Measurements from ENCODE around the gene THADA. TPM values are rescaled to one million over a fixed set of nuclear protein-coding genes. Genes with fewer than 3 reads are reported as not detected.

Gene THADA
- total RNA-seq, 2 experiments from 2014 or later, result 26.2 to 32.2 TPM

GRCh38 chr2:43258547-43259156 lies 337.2 kb downstream of the THADA start:
- Mint-ChIP-seq H3K4me1 (no peaks in the 10 kb centered on the region), H3K27me3 (no peaks in the 10 kb centered on the region), H3K4me3 (no peak overlapping the region), H3K27ac (no peak overlapping the region), H3K9me3 (no peaks in the 10 kb centered on the region), H3K36me3 (ENCODE audit: low read depth) (no peaks in the 10 kb centered on the region)
- no peak for DNase-seq
- POLR2A ChIA-PET, result no interaction called here
- CTCF ChIA-PET, result interaction anchor here (1.4 kb wide), 1 partner anchor 13 kb away, joined by 6 read pairs; no protein-coding TSS in a partner anchor

- Mint-ChIP-seq H3K4me1 (no peaks in the 10 kb centered on the region), H3K36me3 (ENCODE audit: low read depth) (no peaks in the 10 kb centered on the region), H3K27ac (no peak overlapping the region), H3K9me3 (no peaks in the 10 kb centered on the region), H3K4me3 (no peak overlapping the region), H3K27me3 (no peaks in the 10 kb centered on the region)
- no peak for DNase-seq
- CTCF ChIA-PET, result interaction anchor here (1.6 kb wide), 1 partner anchor 10 kb away, joined by 4 read pairs; no protein-coding TSS in a partner anchor
- POLR2A ChIA-PET, result no interaction called here
These were observed 340.4 kb downstream of the THADA start for GRCh38 chr2:43255296-43255910.

GRCh38 chr2:43254331-43254730 lies 341.5 kb downstream of the THADA start:
- no peak overlapping the region for H3K27ac Mint-ChIP-seq
- H3K4me1 Mint-ChIP-seq, result no peaks in the 10 kb centered on the region
- no peaks in the 10 kb centered on the region for H3K9me3 Mint-ChIP-seq
- H3K4me3 Mint-ChIP-seq, result no peak overlapping the region
- DNase-seq, result no peak
- POLR2A ChIA-PET, result no interaction called here
- H3K36me3 Mint-ChIP-seq (ENCODE audit: low read depth), result no peaks in the 10 kb centered on the region
- H3K27me3 Mint-ChIP-seq, result no peaks in the 10 kb centered on the region
- CTCF ChIA-PET, result interaction anchor here (1.6 kb wide), 1 partner anchor 9 kb away, joined by 4 read pairs; no protein-coding TSS in a partner anchor

GRCh38 chr2:43251171-43251731 lies 344.6 kb downstream of the THADA start:
- Mint-ChIP-seq H3K4me3 (no peak overlapping the region), H3K4me1 (no peaks in the 10 kb centered on the region), H3K27me3 (no peaks in the 10 kb centered on the region), H3K27ac (no peak overlapping the region), H3K9me3 (no peaks in the 10 kb centered on the region), H3K36me3 (ENCODE audit: low read depth) (no peaks in the 10 kb centered on the region)
- ChIA-PET CTCF (no interaction called here), POLR2A (no interaction called here)
- no peak for DNase-seq

GRCh38 chr2:43250015-43250414 lies 345.8 kb downstream of the THADA start:
- H3K9me3 Mint-ChIP-seq, result no peaks in the 10 kb centered on the region
- H3K27me3 Mint-ChIP-seq, result no peaks in the 10 kb centered on the region
- ChIA-PET POLR2A (no interaction called here), CTCF (no interaction called here)
- H3K4me1 Mint-ChIP-seq, result no peaks in the 10 kb centered on the region
- H3K36me3 Mint-ChIP-seq (ENCODE audit: low read depth), result no peaks in the 10 kb centered on the region
- H3K4me3 Mint-ChIP-seq, result no peak overlapping the region
- DNase-seq, result no peak
- H3K27ac Mint-ChIP-seq, result no peak overlapping the region

GRCh38 chr2:43248621-43249020 lies 347.2 kb downstream of the THADA start:
- CTCF ChIA-PET, result no interaction called here
- Mint-ChIP-seq H3K27ac (no peak overlapping the region), H3K9me3 (no peaks in the 10 kb centered on the region), H3K36me3 (ENCODE audit: low read depth) (no peaks in the 10 kb centered on the region), H3K27me3 (no peaks in the 10 kb centered on the region), H3K4me3 (no peak overlapping the region), H3K4me1 (no peaks in the 10 kb centered on the region)
- no peak for DNase-seq
- POLR2A ChIA-PET, result no interaction called here

GRCh38 chr2:43246641-43247040 lies 349.2 kb downstream of the THADA start:
- Mint-ChIP-seq H3K27me3 (no peaks in the 10 kb centered on the region), H3K4me3 (no peak overlapping the region), H3K27ac (no peak overlapping the region), H3K4me1 (no peaks in the 10 kb centered on the region), H3K9me3 (no peaks in the 10 kb centered on the region), H3K36me3 (ENCODE audit: low read depth) (no peaks in the 10 kb centered on the region)
- POLR2A ChIA-PET, result no interaction called here
- CTCF ChIA-PET, result interaction anchor here (4.5 kb wide), 1 partner anchor 17 kb away, joined by 18 read pairs; no protein-coding TSS in a partner anchor
- DNase-seq, result no peak

- peaks cover 12% of the 10 kb centered on the region for H3K4me1 Mint-ChIP-seq
- peaks cover 1% of the 10 kb centered on the region for H3K36me3 Mint-ChIP-seq (ENCODE audit: low read depth)
- no peak overlapping the region for H3K27ac Mint-ChIP-seq
- ChIA-PET POLR2A (no interaction called here), CTCF (interaction anchor here (0.9 to 1.2 kb wide), 2 partner anchors 175 to 413 kb away, joined by 3 to 5 read pairs; no protein-coding TSS in a partner anchor)
- H3K9me3 Mint-ChIP-seq, result no peaks in the 10 kb centered on the region
- no peaks in the 10 kb centered on the region for H3K27me3 Mint-ChIP-seq
- H3K4me3 Mint-ChIP-seq, result no peak overlapping the region
- DNase-seq, result no peak
These were observed 354.3 kb downstream of the THADA start for GRCh38 chr2:43241558-43241957.

GRCh38 chr2:43240766-43241150 lies 355.1 kb downstream of the THADA start:
- POLR2A ChIA-PET, result no interaction called here
- H3K36me3 Mint-ChIP-seq (ENCODE audit: low read depth), result peaks cover 1% of the 10 kb centered on the region
- no peaks in the 10 kb centered on the region for H3K9me3 Mint-ChIP-seq
- H3K27me3 Mint-ChIP-seq, result no peaks in the 10 kb centered on the region
- DNase-seq, result no peak
- CTCF ChIA-PET, result interaction anchor here (0.5 to 1.6 kb wide), 7 partner anchors 12 to 460 kb away, joined by 3 to 7 read pairs (median 4); no protein-coding TSS in a partner anchor
- no peak overlapping the region for H3K27ac Mint-ChIP-seq
- peaks cover 12% of the 10 kb centered on the region for H3K4me1 Mint-ChIP-seq
- no peak overlapping the region for H3K4me3 Mint-ChIP-seq

- POLR2A ChIA-PET, result no interaction called here
- Mint-ChIP-seq H3K27ac (peak overlapping the region; percentile 10), H3K4me3 (no peak overlapping the region), H3K27me3 (no peaks in the 10 kb centered on the region), H3K9me3 (no peaks in the 10 kb centered on the region), H3K36me3 (ENCODE audit: low read depth) (peaks cover 1% of the 10 kb centered on the region), H3K4me1 (peaks cover 12% of the 10 kb centered on the region)
- CTCF ChIA-PET, result interaction anchor here (0.8 to 1.6 kb wide), 5 partner anchors 11 to 412 kb away, joined by 3 to 7 read pairs (median 4); no protein-coding TSS in a partner anchor
- DNase-seq, result no peak
These were observed 355.7 kb downstream of the THADA start for GRCh38 chr2:43239981-43240765.

GRCh38 chr2:43238813-43239212 lies 357.0 kb downstream of the THADA start:
- Mint-ChIP-seq H3K4me3 (no peak overlapping the region), H3K4me1 (peaks cover 12% of the 10 kb centered on the region), H3K36me3 (ENCODE audit: low read depth) (peaks cover 1% of the 10 kb centered on the region), H3K9me3 (no peaks in the 10 kb centered on the region), H3K27ac (no peak overlapping the region), H3K27me3 (no peaks in the 10 kb centered on the region)
- no peak for DNase-seq
- ChIA-PET POLR2A (no interaction called here), CTCF (interaction anchor here (0.6 to 1.0 kb wide), 2 partner anchors 10 to 451 kb away, joined by 3 read pairs; no protein-coding TSS in a partner anchor)

GRCh38 chr2:43238176-43238575 lies 357.7 kb downstream of the THADA start:
- Mint-ChIP-seq H3K27ac (peak overlapping the region; percentile 72), H3K4me1 (peaks cover 12% of the 10 kb centered on the region), H3K4me3 (no peak overlapping the region), H3K9me3 (no peaks in the 10 kb centered on the region), H3K27me3 (no peaks in the 10 kb centered on the region), H3K36me3 (ENCODE audit: low read depth) (peaks cover 1% of the 10 kb centered on the region)
- no peak for DNase-seq
- CTCF ChIA-PET, result interaction anchor here (1.0 kb wide), 1 partner anchor 9 kb away, joined by 3 read pairs; no protein-coding TSS in a partner anchor
- POLR2A ChIA-PET, result no interaction called here
